IPS-20b (cell line): ENCODE data around the gene ESAM.

Experiments
- H3K27ac ChIP-seq: one replicate; pipeline ENCODE4 v1.5.1; 2013; ENCODE audit warnings: low read length
- H3K27me3 ChIP-seq: 2 replicates; pipeline ENCODE4 v1.6.1; 2013; ENCODE audit warnings: mild to moderate bottlenecking, low read length, inconsistent platforms; ENCODE audit not compliant: insufficient read depth
- H3K36me3 ChIP-seq: 2 replicates; pipeline ENCODE4 v1.6.1; 2013; ENCODE audit warnings: low read depth, mild to moderate bottlenecking, inconsistent platforms, low read length, moderate library complexity; ENCODE audit not compliant: insufficient read depth
- H3K4me1 ChIP-seq: 2 replicates; pipeline ENCODE4 v1.6.1; 2013; ENCODE audit warnings: mild to moderate bottlenecking, control low read depth, inconsistent platforms, low read length, moderate library complexity; ENCODE audit not compliant: insufficient read depth
- H3K4me3 ChIP-seq: 2 replicates; pipeline ENCODE4 v1.5.1; 2013; ENCODE audit warnings: mild to moderate bottlenecking, low read length, inconsistent platforms
- H3K9ac ChIP-seq: 2 replicates; pipeline ENCODE4 v1.6.1; 2013; ENCODE audit warnings: low read depth, mild to moderate bottlenecking, inconsistent platforms, low read length, moderate library complexity
- H3K9me3 ChIP-seq: 2 replicates; pipeline ENCODE4 v1.6.1; 2013; ENCODE audit warnings: mild to moderate bottlenecking, low read depth, low read length, inconsistent platforms; ENCODE audit not compliant: insufficient read depth

Gene ESAM

DNA sequence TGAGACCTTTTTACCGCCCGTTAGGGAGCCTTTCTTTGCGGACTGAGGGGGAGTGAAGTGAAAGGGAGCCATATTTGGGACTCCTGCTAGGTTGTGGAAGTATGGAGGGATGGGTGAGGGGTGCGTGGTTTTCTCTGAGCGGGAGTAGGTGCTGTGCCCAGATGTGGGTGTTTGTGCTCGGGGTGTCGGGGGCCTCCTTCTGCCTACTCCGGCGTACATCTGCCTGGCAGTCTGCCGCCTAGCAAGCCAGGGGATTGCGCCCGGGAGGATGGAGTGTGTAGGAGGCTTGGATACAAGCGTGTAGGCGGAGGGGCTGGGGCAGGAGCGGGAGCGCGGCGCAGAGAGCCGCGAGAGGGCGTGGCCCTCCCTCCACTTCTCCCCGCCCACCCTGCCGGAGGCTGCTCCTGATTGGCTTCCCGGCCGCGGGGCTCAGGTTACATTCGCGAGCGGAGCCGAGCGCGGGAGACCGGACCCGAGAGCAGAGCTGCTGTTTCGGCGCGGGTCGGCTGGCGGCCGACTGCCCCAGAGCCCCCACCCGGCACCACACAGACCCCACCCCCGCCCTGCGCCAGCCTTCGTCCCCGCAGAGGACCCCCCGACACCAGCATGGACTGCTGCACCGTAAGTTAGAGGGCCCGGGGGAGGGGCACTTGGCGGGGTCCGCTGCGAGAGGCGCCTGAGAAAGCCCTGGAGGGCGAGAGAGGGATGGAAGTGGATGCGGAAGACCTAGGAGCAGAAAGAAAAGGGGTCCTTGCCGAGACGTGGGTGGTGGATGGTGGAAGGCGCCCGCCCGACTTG is 22.4 kb downstream of the ESAM start, which contains the start of gene NRGN:
TSS of gene NRGN (plus strand) at position 464 of the 798 bp plus-strand sequence. CDS start at position 607, 143 bp downstream.
- H3K9ac ChIP-seq, result peak within 1 kb of the TSS; percentile 31; the same call in 1 of the 2 replicates
- peak within 1 kb of the TSS; percentile 78 for H3K4me3 ChIP-seq
- no peak within 1 kb of the TSS for H3K27ac ChIP-seq
- peaks cover 5% of the 10 kb centered on the region; the same call in 1 of the 2 replicates for H3K9me3 ChIP-seq
- H3K27me3 ChIP-seq, result peaks cover 98% of the 10 kb centered on the region
- no peaks in the 10 kb centered on the region for H3K36me3 ChIP-seq
- no peaks in the 10 kb centered on the region for H3K4me1 ChIP-seq

DNA sequence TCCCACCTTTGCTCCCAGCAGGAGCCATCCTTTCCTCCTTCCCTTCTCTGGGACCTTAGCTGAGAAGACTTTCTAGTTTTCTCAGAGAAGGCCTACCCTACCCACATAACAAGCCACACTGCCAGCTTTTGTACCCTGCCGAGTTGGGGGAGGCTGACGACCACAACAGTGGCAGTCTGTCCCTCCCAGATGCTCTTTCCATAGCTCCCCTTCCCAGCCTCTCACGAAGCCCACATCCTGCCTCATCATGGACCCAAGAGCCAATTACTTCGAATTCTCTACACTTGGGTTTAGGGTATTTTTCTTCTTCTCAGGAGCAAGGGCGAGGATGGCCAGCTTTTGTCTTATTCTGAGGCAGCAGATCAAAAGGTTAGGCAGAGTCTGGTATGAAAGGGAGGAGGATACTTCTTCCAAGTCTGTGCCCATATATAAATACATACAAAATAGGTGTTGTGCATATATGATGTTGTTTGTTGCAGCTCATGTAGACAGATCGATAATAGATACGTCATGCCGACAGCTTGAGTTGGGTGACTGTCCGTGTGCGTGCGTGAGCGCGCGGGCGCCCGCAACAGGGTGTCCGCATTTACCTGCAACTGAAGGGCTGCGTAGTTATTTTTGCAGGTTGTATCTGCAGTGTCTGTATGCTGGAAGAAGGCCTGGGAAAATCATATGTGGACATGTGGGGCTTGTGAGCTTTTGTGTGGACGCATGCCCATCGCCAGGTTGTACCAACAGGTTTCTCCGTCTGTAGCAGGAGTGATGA is 23.2 kb downstream of the ESAM start:
- Histone ChIP-seq H3K9me3 (peaks cover 5% of the 10 kb centered on the region; the same call in 1 of the 2 replicates), H3K4me1 (no peaks in the 10 kb centered on the region), H3K27ac (no peak overlapping the region), H3K27me3 (peaks cover 93% of the 10 kb centered on the region), H3K9ac (0 out of 2 replicates have a peak overlapping the region, but pooled peaks have one; percentile 31), H3K4me3 (peak overlapping the region; percentile 78), H3K36me3 (no peaks in the 10 kb centered on the region)

DNA sequence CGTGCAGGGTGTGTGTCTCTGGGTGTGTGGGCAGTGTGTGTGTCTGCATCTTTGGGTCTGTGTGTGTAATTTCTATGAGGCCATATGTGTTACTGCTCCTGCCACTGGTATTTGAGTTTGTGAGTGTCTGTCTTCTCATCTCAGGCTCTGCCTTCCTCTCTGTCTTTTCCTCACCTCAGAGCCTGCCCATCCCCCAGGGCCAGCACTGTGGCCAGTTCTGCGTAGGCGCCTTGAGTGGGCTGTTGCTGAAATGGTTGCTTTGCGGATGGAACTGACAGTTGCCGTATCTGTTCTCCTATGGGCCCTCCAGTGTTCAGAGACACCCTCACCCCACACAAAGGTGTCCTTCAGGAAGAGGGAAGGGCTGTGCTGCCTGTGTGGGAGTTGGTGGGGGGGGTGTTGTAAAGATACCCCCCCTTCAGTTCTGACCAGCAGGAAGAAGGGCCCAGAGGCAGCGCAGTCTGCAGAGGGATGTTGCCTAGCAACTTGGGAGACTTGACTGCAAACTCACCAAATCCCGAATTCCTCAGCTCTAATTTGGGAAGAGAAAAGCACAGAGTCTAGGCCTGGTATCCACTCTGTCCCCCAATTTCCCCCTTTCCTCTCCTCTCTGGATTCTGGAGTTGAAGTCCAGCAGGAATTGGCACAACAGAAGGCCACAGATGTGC is 24.3 kb downstream of the ESAM start:
- Histone ChIP-seq H3K27me3 (peaks cover 82% of the 10 kb centered on the region), H3K9me3 (peaks cover 2% of the 10 kb centered on the region; the same call in 1 of the 2 replicates), H3K36me3 (no peaks in the 10 kb centered on the region), H3K9ac (no peak overlapping the region), H3K27ac (no peak overlapping the region), H3K4me3 (no peak overlapping the region), H3K4me1 (no peaks in the 10 kb centered on the region)

DNA sequence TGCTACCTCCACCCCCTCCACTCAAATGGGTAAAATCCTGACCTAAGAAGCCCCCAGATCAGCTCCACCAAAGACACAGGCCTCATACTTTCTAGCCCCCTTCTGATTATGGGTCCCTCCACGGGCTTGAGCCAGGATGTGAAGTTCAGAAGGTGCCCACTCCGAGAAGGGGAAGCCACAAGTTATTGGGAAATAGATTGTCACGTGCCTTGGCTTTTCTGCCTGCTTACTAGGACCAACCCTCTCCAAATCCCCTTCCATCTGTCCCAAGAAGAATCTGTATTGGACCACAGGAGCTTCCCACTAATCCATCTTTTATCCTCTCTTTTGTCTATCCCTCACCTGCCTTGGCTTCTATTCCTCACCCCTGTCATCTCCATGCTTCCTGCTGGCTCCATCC is 25.4 kb downstream of the ESAM start:
- Histone ChIP-seq H3K36me3 (no peaks in the 10 kb centered on the region), H3K4me1 (no peaks in the 10 kb centered on the region), H3K9ac (no peak overlapping the region), H3K27me3 (peaks cover 71% of the 10 kb centered on the region), H3K9me3 (no peaks in the 10 kb centered on the region), H3K27ac (no peak overlapping the region), H3K4me3 (no peak overlapping the region)

DNA sequence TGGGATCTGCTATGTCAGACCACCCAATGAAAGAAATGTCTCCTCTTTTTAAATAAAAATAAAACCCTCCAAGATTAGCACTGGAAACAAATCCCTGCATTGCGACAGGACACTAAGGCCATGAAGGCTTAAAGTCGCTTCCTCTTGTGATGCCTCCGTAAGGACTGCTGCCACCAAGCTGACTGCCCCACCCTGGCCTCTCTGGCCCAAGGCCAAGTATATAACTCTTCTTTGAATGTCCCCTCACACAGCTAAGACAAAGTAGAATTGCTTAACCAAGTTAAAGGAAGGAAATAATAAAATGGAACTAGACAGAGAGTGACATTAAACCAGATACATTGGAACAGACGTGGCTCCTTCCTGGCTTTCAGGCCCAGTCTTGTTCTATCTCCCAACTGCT is 29.9 kb downstream of the ESAM start:
- H3K9me3 ChIP-seq, result no peaks in the 10 kb centered on the region
- peaks cover 28% of the 10 kb centered on the region for H3K27me3 ChIP-seq
- H3K9ac ChIP-seq, result no peak overlapping the region
- H3K4me3 ChIP-seq, result no peak overlapping the region
- H3K4me1 ChIP-seq, result no peaks in the 10 kb centered on the region
- no peaks in the 10 kb centered on the region for H3K36me3 ChIP-seq
- no peak overlapping the region for H3K27ac ChIP-seq

DNA sequence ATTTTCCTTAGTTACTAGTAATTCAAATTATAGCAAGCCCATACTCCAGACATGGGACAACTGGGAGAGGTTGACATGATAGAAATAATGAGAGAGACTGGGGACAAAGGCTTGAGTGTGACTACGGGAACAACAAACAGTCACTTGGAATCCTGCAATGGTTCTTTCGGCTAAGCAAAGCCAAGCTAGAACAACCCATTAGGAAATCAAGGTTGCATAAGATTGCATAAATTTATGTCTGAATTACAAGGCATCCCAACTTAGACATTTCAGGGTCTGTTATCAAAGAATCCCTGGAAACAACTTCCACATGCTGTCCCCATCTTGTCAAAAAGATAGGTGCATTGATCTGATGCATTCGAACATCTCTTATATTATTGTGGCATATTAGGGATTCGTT is 32.5 kb downstream of the ESAM start:
- Histone ChIP-seq H3K27ac (no peak overlapping the region), H3K9ac (no peak overlapping the region), H3K4me1 (peaks cover 14% of the 10 kb centered on the region; the same call in 1 of the 2 replicates), H3K9me3 (no peaks in the 10 kb centered on the region), H3K36me3 (no peaks in the 10 kb centered on the region), H3K27me3 (peaks cover 24% of the 10 kb centered on the region), H3K4me3 (no peak overlapping the region)

DNA sequence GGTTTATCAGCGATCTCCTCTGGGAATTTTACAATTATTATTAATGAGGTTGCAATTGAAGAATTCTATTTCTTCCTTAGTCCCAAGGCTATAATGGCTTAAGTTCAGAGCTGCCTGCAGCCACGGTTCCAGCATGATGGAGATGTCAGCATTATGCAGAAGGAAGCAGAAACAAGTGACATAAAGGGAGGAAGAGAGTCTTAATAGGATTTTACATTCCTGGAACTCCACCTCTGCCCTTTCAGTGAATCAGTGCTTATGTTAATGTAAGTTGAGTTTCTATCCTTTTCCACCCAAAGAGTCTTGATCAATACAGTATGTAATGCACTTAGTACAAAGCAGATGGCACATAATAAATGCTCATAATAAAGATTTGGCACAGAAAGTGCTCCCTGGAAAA is 34.0 kb downstream of the ESAM start:
- H3K36me3 ChIP-seq, result no peaks in the 10 kb centered on the region
- no peak overlapping the region for H3K9ac ChIP-seq
- peaks cover 37% of the 10 kb centered on the region for H3K27me3 ChIP-seq
- H3K27ac ChIP-seq, result no peak overlapping the region
- H3K4me3 ChIP-seq, result no peak overlapping the region
- H3K9me3 ChIP-seq, result no peaks in the 10 kb centered on the region
- H3K4me1 ChIP-seq, result peaks cover 14% of the 10 kb centered on the region; the same call in 1 of the 2 replicates

DNA sequence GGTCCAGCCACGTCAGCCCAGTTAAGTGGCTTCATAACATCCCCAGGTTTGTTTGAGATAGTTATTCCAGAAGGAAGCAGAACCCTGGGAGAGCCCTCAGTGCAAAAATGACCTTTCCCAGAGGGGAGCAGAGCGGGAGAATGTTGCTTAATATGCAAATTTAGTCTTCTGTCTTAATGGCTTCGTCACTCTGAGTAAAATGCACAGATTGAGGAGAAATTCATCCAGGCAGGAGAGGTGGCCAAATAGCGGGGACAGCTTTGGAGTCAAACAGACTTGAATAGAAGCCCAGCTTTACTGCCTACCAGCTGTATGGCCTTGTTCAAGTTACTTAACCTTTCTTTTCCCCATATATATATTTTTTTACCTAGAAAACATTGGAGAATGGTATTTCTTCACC is 34.6 kb downstream of the ESAM start:
- H3K27ac ChIP-seq, result no peak overlapping the region
- peaks cover 14% of the 10 kb centered on the region; the same call in 1 of the 2 replicates for H3K4me1 ChIP-seq
- no peak overlapping the region for H3K9ac ChIP-seq

DNA sequence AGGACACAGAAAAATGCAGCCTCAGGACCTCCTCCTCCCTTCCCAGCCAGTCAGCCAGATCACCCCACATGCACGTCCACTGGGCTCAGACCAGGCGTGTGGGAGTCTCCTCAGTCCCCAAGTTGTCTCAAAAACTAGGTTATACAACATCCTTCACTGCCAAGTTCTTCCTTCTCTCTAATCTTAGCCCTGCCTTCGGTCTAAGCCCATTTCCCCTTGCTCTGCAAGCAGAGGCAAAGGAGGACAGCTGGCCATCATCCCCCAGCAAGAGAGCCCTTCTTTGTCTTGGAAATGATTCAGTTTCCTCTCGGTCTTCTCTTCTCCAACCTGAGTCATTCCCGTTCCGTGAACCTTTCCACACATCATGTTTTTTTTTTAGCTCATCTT is 36.4 kb downstream of the ESAM start:
- Histone ChIP-seq H3K36me3 (no peaks in the 10 kb centered on the region), H3K4me1 (peaks cover 14% of the 10 kb centered on the region; the same call in 1 of the 2 replicates), H3K9ac (no peak overlapping the region), H3K27me3 (peaks cover 61% of the 10 kb centered on the region), H3K27ac (no peak overlapping the region), H3K4me3 (no peak overlapping the region), H3K9me3 (no peaks in the 10 kb centered on the region)

More for the DNA sequence above, 34.6 kb downstream of the ESAM start:
- H3K4me3 ChIP-seq, result no peak overlapping the region
- peaks cover 44% of the 10 kb centered on the region for H3K27me3 ChIP-seq
- H3K9me3 ChIP-seq, result no peaks in the 10 kb centered on the region
- no peaks in the 10 kb centered on the region for H3K36me3 ChIP-seq

DNA sequence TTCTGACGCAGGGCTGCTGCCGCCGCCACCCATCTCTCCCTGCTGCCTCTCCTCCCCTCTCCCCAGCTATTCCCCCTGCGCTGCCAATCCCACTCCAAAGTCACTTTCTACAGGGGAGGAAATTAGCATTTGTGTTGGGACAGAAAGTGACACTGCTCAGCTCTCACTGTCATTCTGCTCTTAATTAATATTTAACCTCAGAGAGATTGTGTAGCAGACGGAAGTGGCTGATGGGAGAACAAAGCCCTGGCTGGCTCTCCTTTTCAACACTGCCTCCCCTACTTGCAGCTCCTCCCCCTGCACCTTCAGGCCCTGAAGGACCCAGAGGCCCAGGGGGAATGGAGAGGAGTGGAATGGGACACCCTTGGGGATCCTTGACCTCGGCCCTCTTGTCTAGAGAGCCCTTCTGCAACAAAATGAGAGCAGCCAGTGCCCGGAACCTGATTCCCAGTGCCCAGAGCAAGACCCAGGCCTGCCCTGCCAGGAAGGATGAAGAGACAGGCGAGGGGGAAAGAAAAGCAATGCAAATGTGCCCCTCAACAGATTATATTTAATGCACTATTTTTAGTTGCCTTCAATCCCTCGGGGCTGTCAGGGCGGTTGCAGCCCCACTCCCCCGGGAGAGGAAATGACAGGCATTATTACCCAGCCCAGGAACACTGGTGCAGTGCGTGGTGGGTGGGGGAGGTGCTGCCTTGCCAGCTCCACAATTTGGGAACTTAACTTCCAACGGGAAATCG is 36.9 kb downstream of the ESAM start:
- H3K9me3 ChIP-seq, result no peaks in the 10 kb centered on the region
- H3K9ac ChIP-seq, result no peak overlapping the region
- H3K4me1 ChIP-seq, result peaks cover 14% of the 10 kb centered on the region; the same call in 1 of the 2 replicates
- no peak overlapping the region for H3K4me3 ChIP-seq
- no peak overlapping the region for H3K27ac ChIP-seq
- peaks cover 67% of the 10 kb centered on the region for H3K27me3 ChIP-seq
- H3K36me3 ChIP-seq, result no peaks in the 10 kb centered on the region

DNA sequence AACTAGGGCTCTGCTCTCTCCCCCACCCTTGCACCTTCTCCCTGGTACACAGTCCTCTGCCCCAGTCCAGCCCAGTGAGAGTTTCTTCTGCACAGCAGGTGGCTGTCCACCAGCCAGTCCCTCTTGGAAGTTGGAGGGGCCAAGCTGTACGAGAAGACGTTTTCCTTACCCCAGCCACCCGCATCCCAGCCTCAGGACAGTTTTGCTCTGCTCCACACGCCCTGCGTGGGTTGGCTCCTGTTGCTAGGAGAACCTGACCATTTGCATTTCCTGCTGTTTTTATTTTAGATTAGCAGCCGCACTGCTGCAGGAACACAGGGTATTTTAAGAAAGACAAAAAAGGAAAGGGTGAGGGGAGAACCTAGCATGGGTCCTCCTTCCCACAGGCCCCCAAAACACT is 39.9 kb downstream of the ESAM start:
- Histone ChIP-seq H3K9ac (no peak overlapping the region), H3K36me3 (no peaks in the 10 kb centered on the region), H3K4me3 (no peak overlapping the region), H3K4me1 (peaks cover 19% of the 10 kb centered on the region; the same call in 1 of the 2 replicates), H3K9me3 (no peaks in the 10 kb centered on the region), H3K27ac (no peak overlapping the region), H3K27me3 (peaks cover 97% of the 10 kb centered on the region)
